Measurements from ENCODE around the gene TMEM50B. TPM values are rescaled to one million over a fixed set of nuclear protein-coding genes. Genes with fewer than 3 reads are reported as not detected.
"Not testable (repeated sequence)": the region's sequence is repeated elsewhere in the genome, so short reads cannot be mapped to it uniquely, and the experiment has no call there.

TMEM50B gene
- total RNA-seq, 1 experiment from 2014 or later, result 32.1 TPM

GRCh38 chr21:33412439-33412831 is 67.3 kb downstream of the TMEM50B start:
- DNase-seq (ENCODE audit: low read depth, low spot score); in situ Hi-C loops (cut with HindIII; ENCODE audit: low pct_unique_long_range_greater_than_20kb, low sequenced_read_pairs): not testable (repeated sequence)

GRCh38 chr21:33411949-33412430 is 67.8 kb downstream of the TMEM50B start:
- in situ Hi-C loops (cut with HindIII; ENCODE audit: low pct_unique_long_range_greater_than_20kb, low sequenced_read_pairs), result no loop called here
- no peak for DNase-seq (ENCODE audit: low read depth, low spot score)

GRCh38 chr21:33406493-33406892 is 73.3 kb downstream of the TMEM50B start:
- no peak for DNase-seq (ENCODE audit: low read depth, low spot score)
- in situ Hi-C loops (cut with HindIII; ENCODE audit: low pct_unique_long_range_greater_than_20kb, low sequenced_read_pairs), result no loop called here

GRCh38 chr21:33403786-33404585 is 75.8 kb downstream of the TMEM50B start:
- DNase-seq (ENCODE audit: low read depth, low spot score), result peak; percentile 23
- in situ Hi-C loops (cut with HindIII; ENCODE audit: low pct_unique_long_range_greater_than_20kb, low sequenced_read_pairs), result no loop called here

GRCh38 chr21:33403128-33403785 is 76.5 kb downstream of the TMEM50B start, which contains the start of gene IFNGR2:
TSS of gene IFNGR2 (plus strand) at chr21:33403413. CDS start at chr21:33403544, 131 bp downstream.
- peak; percentile 20 for DNase-seq (ENCODE audit: low read depth, low spot score)
- in situ Hi-C loops (cut with HindIII; ENCODE audit: low pct_unique_long_range_greater_than_20kb, low sequenced_read_pairs), result no loop called here

GRCh38 chr21:33402001-33402979 is 77.5 kb downstream of the TMEM50B start:
- in situ Hi-C loops (cut with HindIII; ENCODE audit: low pct_unique_long_range_greater_than_20kb, low sequenced_read_pairs), result no loop called here
- peak; percentile 42 for DNase-seq (ENCODE audit: low read depth, low spot score)

GRCh38 chr21:33401630-33401992 is 78.2 kb downstream of the TMEM50B start:
- DNase-seq (ENCODE audit: low read depth, low spot score), result no peak
- in situ Hi-C loops (cut with HindIII; ENCODE audit: low pct_unique_long_range_greater_than_20kb, low sequenced_read_pairs), result no loop called here

Other genes with a start within 250 kb of the TMEM50B start
- gene IL10RB, start 213.6 kb downstream of the TMEM50B start, total RNA-seq (2014; rRNA removed; shearing (Covaris generic)), result 30.0 and 32.5 TPM in 2 replicates
- gene IFNAR1, start 155.0 kb downstream of the TMEM50B start, total RNA-seq (2014; rRNA removed; shearing (Covaris generic)), result 10.7 and 11.9 TPM in 2 replicates
- 104 and 121 TPM in 2 replicates for gene IFNGR2, start 76.6 kb downstream of the TMEM50B start, total RNA-seq (2014; rRNA removed; shearing (Covaris generic))
- gene DNAJC28, start 11.7 kb upstream of the TMEM50B start, total RNA-seq (2014; rRNA removed; shearing (Covaris generic)), result 0.64 and 1.1 TPM in 2 replicates
- 90.1 and 95.7 TPM in 2 replicates for gene GART, start 62.1 kb upstream of the TMEM50B start, total RNA-seq (2014; rRNA removed; shearing (Covaris generic))
- 94.1 and 133 TPM in 2 replicates for gene SON, start 63.1 kb upstream of the TMEM50B start, total RNA-seq (2014; rRNA removed; shearing (Covaris generic))
- 16.9 and 17.8 TPM in 2 replicates for gene DONSON, start 108.7 kb upstream of the TMEM50B start, total RNA-seq (2014; rRNA removed; shearing (Covaris generic))
- gene CRYZL1, start 161.8 kb upstream of the TMEM50B start, total RNA-seq (2014; rRNA removed; shearing (Covaris generic)), result 7.7 and 15.2 TPM in 2 replicates
- gene ITSN1, start 162.5 kb upstream of the TMEM50B start, total RNA-seq (2014; rRNA removed; shearing (Covaris generic)), result 10.9 and 13.4 TPM in 2 replicates

All from SK-MEL-5 (cell line).